Urinary bladder (tissue), 4 donors: ENCODE measurements around the gene WIPI1. TPM values are rescaled to one million over a fixed set of nuclear protein-coding genes. Genes with fewer than 3 reads are reported as not detected.

Experiments
- DNase-seq: peaks from one replicate; pipeline ENCODE4 v3.0.0-alpha.2; 2015; ENCODE audit errors: extremely low spot score
- H3K27ac ChIP-seq: one replicate; pipeline ENCODE4 v1.5.1; 2013; ENCODE audit warnings: low read depth, mild to moderate bottlenecking, moderate library complexity
- H3K36me3 ChIP-seq: one replicate; pipeline ENCODE4 v1.6.1; 2013; ENCODE audit warnings: mild to moderate bottlenecking, moderate library complexity; ENCODE audit not compliant: insufficient read depth
- H3K4me1 ChIP-seq: one replicate; pipeline ENCODE4 v1.6.1; 2013; ENCODE audit warnings: mild to moderate bottlenecking, moderate library complexity; ENCODE audit not compliant: insufficient read depth
- H3K4me3 ChIP-seq: one replicate; pipeline ENCODE4 v1.5.1; 2013; ENCODE audit warnings: low read depth, low read length
- whole genome bisulfite sequencing: extraction: QIAGEN DNeasy Blood & Tissue Kit; methylation state at CpG from one replicate; pipeline ENCODE4 v1.1.7; 2013; 5-methylcytosine and 5-hydroxymethylcytosine counted together
- polyA plus RNA-seq: library from polyadenylated mRNA; stranded (reverse); fragments of 200-250 nt; gene quantifications from one replicate; pipeline ENCODE4 v1.2.3, GENCODE V29; 2013
- total RNA-seq: library from RNA; depleted of rRNA; stranded (reverse); fragments of >200 nt; gene quantifications from one replicate; pipeline ENCODE4 v1.2.3, GENCODE V29; 2014
- donor health status: healthy with polysubstance abuse.
- donor health status: healthy.

Gene WIPI1
- total and polyA plus RNA-seq, 2 donors: 35.4 to 61.1 TPM

DNA sequence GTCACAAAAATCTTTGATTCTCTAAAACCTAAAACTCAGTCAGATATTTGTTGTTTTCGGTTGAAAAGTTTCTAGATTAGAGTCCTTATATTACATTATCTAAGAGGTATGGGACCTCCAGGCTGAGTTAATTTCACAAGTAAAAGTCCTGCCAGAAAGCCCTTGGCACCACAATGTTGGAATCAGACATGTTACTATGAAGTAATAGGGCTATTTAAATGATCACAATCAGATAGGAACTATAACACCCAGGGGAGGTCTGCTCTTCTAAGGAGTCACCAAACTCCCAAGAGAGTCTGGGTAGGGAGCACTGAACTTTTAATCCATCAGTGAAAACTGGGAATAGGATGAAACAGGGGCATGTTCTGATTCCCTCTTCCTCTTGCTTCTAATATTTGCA is 54.2 kb downstream of the WIPI1 start:
- no peak for DNase-seq
- Histone ChIP-seq H3K27ac (no peak overlapping the region), H3K4me3 (no peak overlapping the region), H3K4me1 (no peaks in the 10 kb centered on the region), H3K36me3 (no peaks in the 10 kb centered on the region)
- WGBS: 75% methylated on average over 1 of the region's 1 CpG

DNA sequence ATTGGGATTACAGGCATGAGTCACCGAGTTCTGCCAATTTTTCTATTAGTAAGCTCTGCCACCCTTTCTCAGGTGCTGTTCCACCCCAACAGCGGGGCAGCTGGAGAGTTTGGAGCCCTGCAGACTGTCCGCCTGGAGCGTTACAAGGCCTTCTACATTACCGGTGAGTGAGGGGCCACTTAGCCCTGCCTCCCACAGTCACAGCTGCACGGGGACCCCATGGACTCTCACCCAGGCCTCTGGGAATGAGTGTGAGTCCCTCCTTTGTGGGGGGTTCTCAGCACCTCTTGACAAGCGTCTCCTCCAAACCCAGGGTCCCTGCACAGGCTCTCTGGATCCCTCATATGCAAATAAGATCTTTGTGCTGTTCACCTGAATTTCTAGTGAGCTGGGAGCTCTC is 56.0 kb downstream of the WIPI1 start:
- 94% methylated on average over 7 of the region's 7 CpGs for WGBS
- no peak for DNase-seq
- H3K27ac ChIP-seq: no peak overlapping the region

DNA sequence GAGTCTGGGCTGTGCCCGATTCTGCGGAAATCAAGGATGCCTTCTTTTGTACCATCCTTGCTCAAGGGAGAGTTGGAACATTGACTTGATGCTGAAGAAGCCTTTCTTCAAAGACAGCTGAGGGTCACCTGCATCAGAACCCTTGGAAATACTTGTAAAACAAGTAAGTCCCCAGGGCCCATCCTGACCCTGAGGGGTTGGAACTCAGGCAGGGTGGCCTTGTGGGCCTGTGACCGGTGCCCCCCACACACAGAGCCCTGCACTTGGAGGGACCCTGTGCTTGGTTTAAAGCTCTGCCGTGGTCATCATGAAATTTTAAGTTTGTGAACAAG is 56.9 kb downstream of the WIPI1 start:
- H3K27ac ChIP-seq: no peak overlapping the region
- no peaks in the 10 kb centered on the region for H3K4me1 ChIP-seq
- H3K36me3 ChIP-seq: no peaks in the 10 kb centered on the region
- 89% methylated on average over 4 of the region's 4 CpGs for WGBS
- no peak for DNase-seq
- no peak overlapping the region for H3K4me3 ChIP-seq

More for the DNA sequence above, 56.0 kb downstream of the WIPI1 start:
- no peaks in the 10 kb centered on the region for H3K4me1 ChIP-seq
- H3K36me3 ChIP-seq: no peaks in the 10 kb centered on the region
- H3K4me3 ChIP-seq: no peak overlapping the region

DNA sequence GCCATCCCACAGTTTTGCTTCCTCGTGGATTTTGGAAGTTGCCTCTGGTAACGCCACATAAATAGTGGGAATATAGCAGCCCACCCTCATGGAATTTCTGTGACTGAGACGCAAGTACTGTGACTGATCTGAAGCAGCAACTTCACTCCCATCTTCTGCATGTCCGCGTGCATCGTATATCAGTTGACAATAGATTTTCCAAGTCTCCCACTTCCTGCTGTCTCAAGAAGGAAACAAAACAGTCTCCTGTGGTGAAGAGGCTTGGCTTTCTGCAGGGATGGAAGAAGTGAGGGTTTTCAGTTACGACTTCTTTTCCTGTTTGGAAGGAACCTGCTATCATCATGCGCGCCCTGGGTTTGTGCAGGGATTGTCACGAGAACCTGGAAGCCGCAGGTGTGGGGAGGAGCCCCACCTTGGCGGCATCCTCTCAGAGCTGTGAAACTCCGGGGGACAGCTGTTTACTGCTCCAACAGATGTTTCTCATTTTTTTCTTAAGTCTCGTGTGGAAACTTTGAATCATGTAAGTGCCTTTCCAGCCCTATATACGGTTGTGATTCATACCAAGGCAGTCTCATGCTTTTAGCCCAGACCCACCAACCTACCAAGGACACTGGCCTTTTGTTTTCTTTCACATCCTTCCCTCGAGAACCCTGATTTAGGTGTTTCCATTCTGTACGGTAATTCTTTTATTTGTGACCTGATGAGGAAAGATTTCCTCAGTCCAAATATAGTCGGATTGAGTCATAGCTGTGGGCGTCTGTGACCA is 57.5 kb downstream of the WIPI1 start:
- Histone ChIP-seq H3K27ac (no peak overlapping the region), H3K36me3 (no peaks in the 10 kb centered on the region), H3K4me3 (no peak overlapping the region), H3K4me1 (no peaks in the 10 kb centered on the region)
- DNase-seq: no peak
- WGBS: 43% methylated on average over 19 of the region's 19 CpGs

DNA sequence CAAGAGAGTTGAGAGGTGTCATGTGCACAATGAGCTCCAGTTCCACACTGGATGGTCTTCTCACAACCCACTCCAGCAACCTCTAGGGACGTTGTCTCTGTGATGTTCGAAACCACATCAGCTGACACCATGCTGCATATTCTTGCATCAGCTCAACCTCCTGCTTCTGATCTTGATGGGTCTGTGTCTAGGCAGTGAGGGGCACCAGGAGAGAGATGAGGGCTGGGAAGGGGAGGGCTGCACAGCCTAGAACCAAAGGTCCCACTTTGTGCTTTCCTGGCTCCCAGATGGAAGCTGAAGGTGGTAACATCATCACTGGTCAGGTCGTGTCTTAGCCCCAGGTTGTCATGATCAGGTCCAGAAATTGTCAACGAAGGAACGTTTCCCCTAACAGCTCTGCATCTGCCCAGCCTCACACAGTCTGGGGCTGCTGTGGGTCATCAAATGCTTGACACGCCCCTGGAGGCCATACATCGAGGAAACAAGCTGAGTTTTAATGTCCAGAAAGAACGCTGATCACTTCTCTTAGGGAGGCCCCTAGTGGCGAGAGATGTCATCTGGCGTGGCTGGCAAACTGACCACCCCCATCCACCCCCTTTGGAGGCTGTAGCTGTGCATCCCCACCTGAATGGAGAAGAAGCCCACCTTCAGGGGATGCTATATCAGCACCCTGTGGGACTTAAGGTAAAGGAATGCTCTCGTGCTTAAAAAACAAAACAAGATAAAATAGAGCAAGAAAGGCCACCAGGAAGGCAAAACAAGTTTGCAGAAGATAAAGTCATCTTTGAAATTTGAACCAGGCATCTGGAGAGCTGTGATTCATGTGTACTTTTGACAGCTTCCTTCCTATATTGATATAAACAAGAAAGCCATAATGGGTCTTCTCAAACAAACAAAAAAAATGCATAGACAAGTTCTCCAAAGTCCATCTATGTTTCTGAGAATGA is 58.3 kb downstream of the WIPI1 start:
- Histone ChIP-seq H3K4me3 (no peak overlapping the region), H3K4me1 (no peaks in the 10 kb centered on the region), H3K36me3 (no peaks in the 10 kb centered on the region), H3K27ac (no peak overlapping the region)
- WGBS: 19% methylated on average over 11 of the region's 11 CpGs
- DNase-seq: no peak

DNA sequence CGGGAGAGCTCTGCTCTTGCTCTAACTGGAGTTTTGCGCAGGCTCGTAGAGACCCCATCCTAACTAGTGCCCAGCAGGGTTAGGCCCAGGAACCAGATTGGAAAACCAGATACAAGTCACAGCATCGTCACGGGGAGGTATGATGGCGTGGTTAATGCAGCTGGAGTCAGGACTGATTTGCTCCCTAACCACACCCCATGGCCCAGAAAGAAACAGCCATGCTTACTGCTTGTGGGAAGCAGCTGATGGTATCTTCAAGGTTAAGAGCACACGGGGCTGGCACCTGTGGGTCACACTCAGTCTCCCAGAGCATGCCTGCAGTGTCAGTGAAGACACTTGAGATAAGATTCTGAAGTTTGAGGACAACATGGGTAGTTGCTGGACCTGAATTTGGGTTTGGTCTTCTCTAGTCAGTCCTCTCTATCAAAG is 60.2 kb downstream of the WIPI1 start:
- H3K4me3 ChIP-seq: no peak overlapping the region
- no peaks in the 10 kb centered on the region for H3K36me3 ChIP-seq
- WGBS: 69% methylated on average over 7 of the region's 7 CpGs
- DNase-seq: no peak
- no peaks in the 10 kb centered on the region for H3K4me1 ChIP-seq
- H3K27ac ChIP-seq: no peak overlapping the region

DNA sequence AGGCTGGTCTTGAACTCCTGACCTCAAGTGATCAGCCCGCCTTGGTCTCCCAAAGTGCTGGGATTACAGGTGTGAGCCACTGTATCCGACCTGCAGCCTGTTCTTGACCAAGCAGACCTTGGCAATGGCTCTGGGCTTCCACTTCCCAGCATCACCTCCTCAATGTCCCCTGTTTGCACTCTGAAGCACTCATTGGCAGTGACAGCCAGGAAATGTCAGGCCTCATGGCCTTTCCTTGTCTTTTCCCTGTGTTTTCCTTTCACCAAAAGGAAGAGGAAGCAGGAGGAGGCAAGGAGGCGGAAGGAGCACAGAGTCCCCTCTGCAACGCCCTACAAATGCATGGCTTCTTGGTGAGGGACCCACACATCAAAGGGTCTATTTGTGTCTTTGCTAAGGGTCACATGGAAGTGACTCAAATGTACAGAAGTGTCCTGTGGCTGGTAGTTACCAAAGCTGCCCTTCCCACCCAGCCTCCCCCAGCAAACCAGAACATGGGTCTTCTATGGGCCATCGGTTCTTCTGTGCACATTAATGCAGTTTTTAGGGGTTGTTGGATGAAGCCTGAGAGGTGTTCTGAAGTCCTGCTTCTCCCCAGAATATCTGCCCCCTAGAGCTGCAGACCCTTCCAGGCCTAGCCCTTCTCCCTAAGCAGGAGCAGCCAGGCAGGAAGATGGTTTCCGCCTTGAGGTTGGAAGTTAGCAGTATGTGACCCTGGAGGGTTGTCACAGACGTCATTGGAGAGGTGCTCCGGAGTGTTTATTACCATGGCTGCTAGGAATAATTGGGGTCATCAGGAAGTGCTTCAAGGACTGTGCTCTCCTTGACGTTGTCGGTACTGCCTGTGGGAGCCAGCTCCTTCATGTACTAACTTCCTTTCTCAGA is 60.8 kb downstream of the WIPI1 start:
- no peak for DNase-seq
- Histone ChIP-seq H3K36me3 (no peaks in the 10 kb centered on the region), H3K4me1 (no peaks in the 10 kb centered on the region), H3K27ac (no peak overlapping the region), H3K4me3 (no peak overlapping the region)
- WGBS: 72% methylated on average over 10 of the region's 10 CpGs

DNA sequence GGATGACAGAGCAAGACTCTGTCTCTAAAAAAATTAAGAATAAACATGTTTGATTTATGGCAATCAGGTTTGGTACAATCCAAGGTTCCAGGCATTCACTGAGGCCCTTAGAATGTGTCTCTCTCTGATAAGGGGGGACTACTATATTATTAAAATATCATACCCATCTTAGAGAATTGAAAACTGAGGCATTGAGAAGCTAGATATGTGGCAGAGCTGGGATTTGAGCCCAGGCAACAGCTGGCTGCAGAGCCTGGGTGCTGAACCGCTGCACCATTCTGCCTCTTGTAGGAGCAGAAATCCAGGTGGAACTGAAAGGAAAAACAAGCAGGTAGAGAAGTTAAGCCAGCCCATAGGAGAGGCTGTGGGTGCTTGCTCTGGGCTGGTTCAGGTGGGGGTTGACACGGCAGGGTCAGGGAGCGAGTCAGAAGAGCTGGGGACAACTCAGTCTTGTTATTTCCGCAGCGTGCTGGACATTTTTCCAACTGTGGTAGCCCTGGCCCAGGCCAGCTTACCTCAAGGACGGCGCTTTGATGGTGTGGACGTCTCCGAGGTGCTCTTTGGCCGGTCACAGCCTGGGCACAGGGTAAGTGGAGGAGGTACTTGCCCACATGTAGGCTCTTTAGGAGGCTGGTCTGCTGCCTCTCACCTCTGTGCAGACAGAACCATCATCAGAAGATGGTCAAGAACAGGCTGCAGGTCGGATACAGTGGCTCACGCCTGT is 62.5 kb downstream of the WIPI1 start:
- Histone ChIP-seq H3K27ac (no peak overlapping the region), H3K4me3 (no peak overlapping the region), H3K4me1 (no peaks in the 10 kb centered on the region), H3K36me3 (no peaks in the 10 kb centered on the region)
- 97% methylated on average over 12 of the region's 12 CpGs for WGBS
- no peak for DNase-seq

DNA sequence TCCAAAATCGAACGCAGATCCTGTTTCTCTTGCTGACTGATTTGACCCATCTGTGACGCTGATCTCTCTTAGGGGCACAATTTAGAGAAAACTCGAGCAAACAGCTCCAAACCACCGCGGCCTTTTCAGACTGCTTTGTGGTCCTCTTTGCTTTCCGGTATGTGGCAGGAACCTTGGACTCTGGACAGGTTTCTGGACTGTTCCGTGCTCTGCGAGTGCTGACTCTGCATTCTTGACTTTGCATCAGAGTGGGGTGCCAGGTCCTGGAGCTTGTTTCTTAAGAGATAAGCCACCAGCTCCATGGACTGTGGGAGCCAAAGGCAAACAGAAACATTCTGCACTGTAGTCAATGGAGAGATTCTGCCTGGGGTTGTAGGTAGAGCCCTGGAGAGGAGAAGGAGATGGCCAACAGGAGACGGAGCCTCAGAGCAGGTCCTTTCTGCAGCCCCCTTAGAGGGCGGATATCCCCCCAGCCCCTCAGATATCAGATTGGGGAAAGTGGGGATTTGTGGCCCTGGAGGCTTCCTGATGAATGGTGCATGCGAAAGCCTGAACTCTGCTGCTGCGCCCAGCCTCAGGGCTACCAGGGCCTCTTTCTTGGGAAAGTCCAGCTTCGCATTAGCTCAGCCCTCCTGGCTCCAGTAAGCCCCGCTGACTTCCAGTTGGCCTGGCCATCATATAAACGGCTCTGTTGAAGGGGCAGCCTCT is 65.6 kb downstream of the WIPI1 start:
- Histone ChIP-seq H3K27ac (no peak overlapping the region), H3K4me1 (no peaks in the 10 kb centered on the region), H3K4me3 (no peak overlapping the region), H3K36me3 (no peaks in the 10 kb centered on the region)
- DNase-seq: no peak
- WGBS: 66% methylated on average over 16 of the region's 16 CpGs

DNA sequence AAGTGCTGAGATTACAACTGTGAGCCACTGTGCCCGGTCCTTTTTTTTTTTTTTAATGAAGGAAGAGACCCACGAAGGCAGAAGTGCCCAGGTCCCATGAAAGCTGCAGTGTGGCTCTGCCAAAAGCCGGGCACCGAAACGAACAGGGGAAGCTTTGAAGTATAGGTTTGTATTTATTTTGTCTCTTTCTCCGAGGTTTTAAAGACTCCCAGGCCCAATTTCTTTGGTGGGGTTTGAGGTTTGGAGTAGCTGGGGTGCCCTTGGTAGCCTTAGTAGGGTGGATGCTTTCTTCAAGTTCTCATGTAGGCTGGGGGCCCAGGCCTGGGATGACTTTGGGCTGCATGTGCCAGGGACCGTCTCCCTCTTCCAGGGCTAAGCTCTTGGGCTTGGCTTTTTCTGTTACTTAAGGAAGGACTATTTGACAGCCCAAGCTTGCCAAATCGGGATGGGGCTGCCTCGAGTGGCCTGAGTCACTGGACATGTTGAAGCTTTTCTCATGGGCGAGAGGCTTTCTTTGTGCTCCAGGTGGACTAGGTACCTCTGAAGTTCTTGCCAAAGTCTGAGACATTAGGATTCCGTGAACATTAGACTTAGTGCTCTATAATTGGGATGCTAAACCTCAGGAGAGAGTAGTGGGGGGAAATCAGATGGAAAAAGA is 66.3 kb downstream of the WIPI1 start:
- H3K4me1 ChIP-seq: no peaks in the 10 kb centered on the region
- no peak for DNase-seq
- H3K27ac ChIP-seq: no peak overlapping the region
- WGBS: 70% methylated on average over 11 of the region's 11 CpGs
- H3K4me3 ChIP-seq: no peak overlapping the region
- no peaks in the 10 kb centered on the region for H3K36me3 ChIP-seq

DNA sequence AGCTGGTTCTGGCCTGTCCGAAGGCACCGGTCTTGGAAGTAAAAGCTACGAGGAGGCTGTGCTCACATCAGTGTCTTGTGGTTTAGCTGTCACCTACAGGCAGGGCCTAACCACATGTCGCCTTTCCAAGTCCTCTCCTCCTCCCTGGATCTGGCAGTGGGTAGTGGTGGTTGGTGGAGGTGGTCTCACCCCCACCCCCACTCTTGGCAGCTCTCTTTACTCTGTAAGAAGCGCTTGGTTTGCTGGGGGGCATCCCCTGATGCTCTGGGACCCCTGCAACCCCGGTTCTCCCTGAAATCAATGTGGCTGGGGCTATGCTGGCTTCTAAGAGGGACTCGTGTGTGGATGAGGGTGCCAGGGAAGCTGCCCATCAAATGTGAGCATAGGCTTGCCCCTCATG is 68.3 kb downstream of the WIPI1 start:
- WGBS: 81% methylated on average over 7 of the region's 7 CpGs

More for the DNA sequence above, 68.3 kb downstream of the WIPI1 start:
- Histone ChIP-seq H3K36me3 (no peaks in the 10 kb centered on the region), H3K4me3 (no peak overlapping the region), H3K27ac (no peak overlapping the region), H3K4me1 (no peaks in the 10 kb centered on the region)
- DNase-seq: no peak
